Ovary (tissue), 9 donors: ENCODE data around the gene GJC2. TPM values are rescaled to one million over a fixed set of nuclear protein-coding genes. Genes with fewer than 3 reads are reported as not detected.

Source experiments
- DNase-seq, 5 donors: peaks; one replicate each; pipeline ENCODE4 v3.0.0-alpha.2; 2019 to 2020
- H3K27ac ChIP-seq, 2 donors: fragments of 200-600 bp; one replicate each; pipeline versions ENCODE4 v1.5.1 to v1.8.0; 2019 to 2022
- H3K27me3 ChIP-seq: fragments of 200-600 bp; one replicate; pipeline ENCODE4 v1.8.0; 2022
- H3K36me3 ChIP-seq: fragments of 200-600 bp; sonication (generic); one replicate; pipeline ENCODE4 v1.5.1; 2019
- H3K4me1 ChIP-seq: one replicate; pipeline ENCODE4 v1.8.1; 2013; ENCODE audit warnings: mild to moderate bottlenecking, moderate library complexity; ENCODE audit not compliant: insufficient read depth
- H3K4me3 ChIP-seq: fragments of 200-600 bp; sonication (generic); one replicate; pipeline ENCODE4 v1.5.1; 2017
- H3K9me3 ChIP-seq, 2 donors: fragments of 200-600 bp in 1 of 2; sonication (generic) in 1 of 2; one replicate each; pipeline versions ENCODE4 v1.5.1 to v1.8.1; 2013 to 2019; ENCODE audit warnings: mild to moderate bottlenecking in 1 of 2, moderate library complexity in 1 of 2
- EP300 ChIP-seq: sonication (generic); formaldehyde crosslinking; IDR thresholded peaks from one replicate; pipeline ENCODE4 v1.6.1; 2017; ENCODE audit warnings: antibody characterized with exemption
- POLR2A ChIP-seq: fragments of 450-650 bp; IDR thresholded peaks from one replicate; pipeline ENCODE4 v1.6.1; 2017; ENCODE audit warnings: antibody characterized with exemption, mild to moderate bottlenecking, moderate library complexity
- WGBS, 3 donors: extraction: QIAGEN DNeasy Blood & Tissue Kit in 1 of 3; methylation state at CpG; one replicate each; pipeline versions ENCODE4 v1.1.5 to v1.1.7; 2013 to 2017; 5-methylcytosine and 5-hydroxymethylcytosine counted together
- intact Hi-C, 4 donors: fragments of 100-400 bp; cut with DNase I; formaldehyde crosslinking; loops; one replicate each; pipeline versions ENCODE4 v1.11.0 to v1.15.1; 2022 to 2023
- polyA plus RNA-seq, 2 donors: library from polyadenylated mRNA; stranded (reverse); fragments of 200-250 nt in 1 of 2; fragments of 350-450 nt in 1 of 2; fragmentation: Illumina TruSeq in 1 of 2; extraction: RNeasy Lipid Tissue Mini Kit (QIAGEN cat#74804) in 1 of 2; gene quantifications; one replicate each; pipeline ENCODE4 v1.2.3, GENCODE V29; 2013 to 2014
- total RNA-seq, 7 donors: library from RNA; depleted of rRNA in 2 of 7; stranded (reverse); fragments of >200 nt in 2 of 7; fragmentation: NEBNext Ultra II Directional in 3 of 7; extraction: Animal tissue kit (Norgen Biotek cat#: 25700) in 3 of 7; gene quantifications; one replicate each; pipeline versions ENCODE4 v1.1.0 to v1.2.4, GENCODE V29; 2016 to 2023
- TF ChIP-seq, protein P1 (sequence below), 3 donors: fragments of 450-650 bp in 2 of 3; fragments of 200-600 bp in 1 of 3; IDR thresholded peaks; one replicate each; pipeline versions ENCODE4 v1.5.1 to v1.8.0; 2016 to 2022; ENCODE audit warnings: antibody characterized with exemption in 3 of 3, mild to moderate bottlenecking in 1 of 3
- donor health status: DM: no; HTN: no; CAD: no; lungs with moderate emphysema.
- donor health status: DM: no; HTN: no; CAD: no.
- donor health status: Bipolar disorder and iron deficiency.
- donor health status: DM: yes; HTN: yes; CAD: no.
- donor health status: DM: no; HTN: no; CAD: no.
- donor health status: DM: yes; HTN: yes; CAD: no.

GJC2 gene
- total and polyA plus RNA-seq, 9 donors, result 0.18 to 12.6 (median 6.1) TPM

DNA sequence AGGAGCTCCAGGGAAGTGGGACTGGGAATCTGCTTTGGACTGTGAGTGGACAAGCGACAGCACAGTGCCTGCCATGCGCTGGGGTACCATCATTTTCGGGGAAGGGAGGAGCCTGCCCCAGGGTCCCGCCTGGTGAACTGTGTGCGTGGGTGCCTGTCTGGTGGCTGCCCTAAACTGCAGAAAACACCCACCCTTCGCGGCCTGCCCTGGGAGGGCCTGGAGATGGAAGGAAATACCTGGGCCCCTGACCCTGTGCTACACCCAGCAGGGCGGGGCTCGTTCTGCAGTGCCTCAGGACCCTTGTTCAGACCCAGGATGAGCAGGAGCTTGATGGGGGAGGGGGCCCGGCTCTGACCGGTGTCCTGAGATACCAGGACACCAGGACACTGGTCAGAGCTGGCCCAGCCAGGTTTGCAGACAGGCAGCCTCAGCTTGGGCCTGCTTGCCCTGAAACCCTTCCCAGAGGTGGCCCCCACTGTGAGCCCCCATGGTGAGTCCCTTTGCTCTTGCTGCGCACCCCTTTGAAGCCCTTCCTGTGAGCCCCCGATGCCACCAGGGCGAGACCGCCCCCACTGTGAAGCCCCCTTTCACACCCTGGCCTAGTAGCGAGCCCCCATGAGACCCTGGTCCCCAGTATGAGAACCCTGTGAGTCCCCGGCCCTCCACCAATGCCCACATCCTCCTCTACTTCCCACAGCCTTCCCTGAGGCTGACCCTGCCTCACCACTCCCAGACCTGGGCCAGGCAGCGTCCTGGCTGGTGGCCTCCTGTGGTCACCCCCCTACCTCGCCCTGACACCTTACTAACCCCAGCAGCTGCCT is 2.6 kb downstream of the GJC2 start:
- H3K4me3 ChIP-seq, result no peak overlapping the region
- no peaks in the 10 kb centered on the region for H3K9me3 ChIP-seq
- no peaks in the 10 kb centered on the region for H3K36me3 ChIP-seq
- peak in 3 of 5 donors; percentile 38 to 51 (median 41) for DNase-seq
- WGBS, 3 donors, result 90 to 93% (median 92%) methylated on average over 17 to 19 of the region's 19 CpGs
- H3K27ac ChIP-seq, result peak overlapping the region in 1 of 2 donors; percentile 99
- peaks cover 25% of the 10 kb centered on the region for H3K4me1 ChIP-seq
- H3K27me3 ChIP-seq, result no peaks in the 10 kb centered on the region
- intact Hi-C loops, result no loop called here
- TF ChIP-seq EP300, result no peak
- TF ChIP-seq, protein P1, sequence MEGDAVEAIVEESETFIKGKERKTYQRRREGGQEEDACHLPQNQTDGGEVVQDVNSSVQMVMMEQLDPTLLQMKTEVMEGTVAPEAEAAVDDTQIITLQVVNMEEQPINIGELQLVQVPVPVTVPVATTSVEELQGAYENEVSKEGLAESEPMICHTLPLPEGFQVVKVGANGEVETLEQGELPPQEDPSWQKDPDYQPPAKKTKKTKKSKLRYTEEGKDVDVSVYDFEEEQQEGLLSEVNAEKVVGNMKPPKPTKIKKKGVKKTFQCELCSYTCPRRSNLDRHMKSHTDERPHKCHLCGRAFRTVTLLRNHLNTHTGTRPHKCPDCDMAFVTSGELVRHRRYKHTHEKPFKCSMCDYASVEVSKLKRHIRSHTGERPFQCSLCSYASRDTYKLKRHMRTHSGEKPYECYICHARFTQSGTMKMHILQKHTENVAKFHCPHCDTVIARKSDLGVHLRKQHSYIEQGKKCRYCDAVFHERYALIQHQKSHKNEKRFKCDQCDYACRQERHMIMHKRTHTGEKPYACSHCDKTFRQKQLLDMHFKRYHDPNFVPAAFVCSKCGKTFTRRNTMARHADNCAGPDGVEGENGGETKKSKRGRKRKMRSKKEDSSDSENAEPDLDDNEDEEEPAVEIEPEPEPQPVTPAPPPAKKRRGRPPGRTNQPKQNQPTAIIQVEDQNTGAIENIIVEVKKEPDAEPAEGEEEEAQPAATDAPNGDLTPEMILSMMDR (IDR thresholded peaks at IDR 0.05), result no peak
- no peak for TF ChIP-seq POLR2A

DNA sequence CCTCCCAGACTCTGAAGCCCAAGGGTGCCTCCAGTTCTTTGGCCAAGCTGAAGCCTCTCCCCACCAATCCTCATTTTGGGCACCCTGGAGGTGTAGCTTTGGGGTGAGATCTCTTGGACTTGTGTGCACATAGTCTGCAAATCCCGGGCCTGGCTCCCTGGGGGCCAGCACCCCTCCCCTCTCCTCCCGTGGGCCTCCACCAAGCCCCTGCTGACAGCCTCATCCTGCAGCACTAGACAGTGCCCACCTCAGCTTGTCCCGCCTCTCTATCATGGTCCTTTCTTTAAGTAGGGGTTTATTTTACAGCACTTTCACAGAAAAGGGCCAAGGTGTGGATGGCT is 3.2 kb downstream of the GJC2 start:
- WGBS, 3 donors, result 65 to 81% (median 75%) methylated on average over 3 of the region's 3 CpGs
- Histone ChIP-seq H3K9me3 (no peaks in the 10 kb centered on the region), H3K27ac (peak overlapping the region in 1 of 2 donors; percentile 99), H3K4me3 (no peak overlapping the region), H3K27me3 (no peaks in the 10 kb centered on the region), H3K4me1 (peaks cover 25% of the 10 kb centered on the region), H3K36me3 (no peaks in the 10 kb centered on the region)
- TF ChIP-seq, protein P1 (IDR thresholded peaks at IDR 0.05), result no peak
- TF ChIP-seq EP300, result no peak
- no peak for TF ChIP-seq POLR2A
- intact Hi-C loops, result no loop called here
- no peak for DNase-seq

DNA sequence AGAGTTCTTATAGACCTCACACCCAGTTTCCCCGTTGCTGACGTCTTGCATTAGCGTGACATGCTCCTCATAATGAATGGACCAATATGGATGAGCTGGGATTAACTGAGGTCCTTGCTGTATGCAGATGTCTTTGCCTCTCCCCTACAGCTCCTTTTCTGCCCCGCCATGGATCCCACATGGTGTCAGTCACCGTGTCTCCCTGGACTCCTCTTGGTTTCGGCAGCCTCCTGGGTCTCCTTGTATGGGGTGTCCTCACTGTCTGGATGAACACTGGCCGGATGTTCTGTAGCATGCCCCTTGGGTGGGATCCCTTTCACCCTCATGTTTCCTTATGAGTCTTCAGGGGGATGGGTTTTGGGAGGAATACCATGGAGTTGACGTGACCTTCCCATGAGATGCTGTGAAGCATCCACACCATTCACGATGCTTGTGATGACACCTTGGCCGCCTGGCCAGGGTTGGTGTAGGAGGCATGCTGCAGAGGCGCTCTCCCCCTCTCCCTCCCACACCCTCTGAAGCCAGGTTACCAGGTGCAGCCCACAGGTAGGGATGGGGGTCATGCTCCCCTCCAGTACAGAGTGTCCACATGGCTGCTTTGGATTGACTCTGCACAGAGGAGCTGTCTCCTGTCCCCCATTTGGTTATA is 4.4 kb downstream of the GJC2 start:
- peaks cover 26% of the 10 kb centered on the region for H3K4me1 ChIP-seq
- H3K27ac ChIP-seq, result no peak overlapping the region
- 82 to 95% (median 94%) methylated on average over 11 of the region's 11 CpGs for WGBS, 3 donors
- H3K9me3 ChIP-seq, result no peaks in the 10 kb centered on the region
- H3K36me3 ChIP-seq, result no peaks in the 10 kb centered on the region
- DNase-seq, result peak in 2 of 5 donors; percentile 21 to 29
- intact Hi-C loops, result no loop called here
- TF ChIP-seq EP300, result no peak
- TF ChIP-seq, protein P1 (IDR thresholded peaks at IDR 0.05), result no peak
- no peak for TF ChIP-seq POLR2A
- H3K4me3 ChIP-seq, result no peak overlapping the region
- no peaks in the 10 kb centered on the region for H3K27me3 ChIP-seq

DNA sequence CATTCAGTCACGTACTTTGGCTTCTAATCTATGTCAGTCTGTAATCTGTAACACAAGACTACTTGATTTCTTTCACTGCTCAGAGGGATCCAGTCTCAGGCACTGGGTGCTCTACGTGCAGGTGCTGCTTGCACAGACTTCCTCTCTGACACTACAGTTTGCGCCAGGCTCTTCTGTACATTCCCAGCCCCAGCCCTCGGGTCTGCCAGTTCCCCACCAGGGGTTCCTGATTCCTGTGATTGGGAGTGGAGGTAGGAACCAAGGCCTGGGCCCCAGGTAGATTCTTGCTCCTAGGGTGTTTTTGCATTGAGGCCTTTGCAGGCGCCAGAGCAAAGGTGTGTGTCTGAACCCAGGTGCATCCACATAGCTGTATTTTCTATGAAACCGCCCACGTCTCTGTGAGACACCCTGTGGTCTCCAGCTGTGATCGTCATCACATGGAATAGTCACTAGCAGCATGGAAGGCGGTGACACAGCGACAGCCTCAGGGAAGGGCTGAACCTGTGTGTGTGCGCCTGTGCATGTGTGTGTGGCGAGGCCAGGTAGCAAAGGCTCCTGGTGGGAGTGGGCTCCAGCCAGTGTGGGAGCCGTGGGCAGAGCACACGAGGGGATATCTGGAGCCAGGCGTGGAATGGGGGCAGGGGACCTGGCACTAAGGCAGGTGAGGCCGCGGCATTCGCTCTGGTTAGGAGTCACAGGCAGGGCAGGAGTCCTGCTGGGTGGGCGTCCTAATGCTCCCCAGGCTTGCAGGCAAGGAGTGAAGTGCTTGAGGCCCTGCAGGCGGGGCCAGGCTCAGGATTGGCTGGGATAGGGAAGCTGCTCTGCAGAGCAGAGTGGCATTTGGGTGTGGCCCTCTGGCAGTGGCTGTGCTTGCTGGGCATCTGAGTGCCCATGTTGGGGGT is 5.2 kb downstream of the GJC2 start:
- TF ChIP-seq POLR2A (no peak), EP300 (no peak)
- TF ChIP-seq, protein P1 (IDR thresholded peaks at IDR 0.05), result no peak
- DNase-seq, result peak in 3 of 5 donors; percentile 16 to 31 (median 21)
- no peak overlapping the region for H3K27ac ChIP-seq
- no peaks in the 10 kb centered on the region for H3K36me3 ChIP-seq
- H3K4me1 ChIP-seq, result peaks cover 21% of the 10 kb centered on the region
- no peak overlapping the region for H3K4me3 ChIP-seq
- intact Hi-C loops, result no loop called here
- H3K27me3 ChIP-seq, result no peaks in the 10 kb centered on the region
- 85 to 90% (median 85%) methylated on average over 20 of the region's 20 CpGs for WGBS, 3 donors
- no peaks in the 10 kb centered on the region for H3K9me3 ChIP-seq
